Liver (tissue), 9 donors: ENCODE data around the gene LAMA1. TPM values are rescaled to one million over a fixed set of nuclear protein-coding genes. Genes with fewer than 3 reads are reported as not detected.

Source experiments
- DNase-seq: peaks from one replicate; pipeline ENCODE4 v3.0.0-alpha.2; 2017; ENCODE audit warnings: low spot score
- H3K27ac ChIP-seq, 2 donors: one replicate each; pipeline ENCODE4 v1.7.0; 2013; ENCODE audit warnings: inconsistent platforms in 2 of 2, low read length in 2 of 2, control low read depth in 1 of 2, low read depth in 1 of 2, mild to moderate bottlenecking in 1 of 2
- H3K27me3 ChIP-seq, 4 donors: one replicate each; pipeline versions ENCODE4 v1.6.1 to v1.7.0; 2013; ENCODE audit warnings: low read length in 3 of 4, inconsistent platforms in 1 of 4, mild to moderate bottlenecking in 1 of 4, moderate library complexity in 1 of 4; ENCODE audit not compliant: control insufficient read depth in 4 of 4, insufficient read depth in 4 of 4
- H3K36me3 ChIP-seq, 4 donors: one replicate each; pipeline versions ENCODE4 v1.6.1 to v1.7.0; 2013; ENCODE audit warnings: low read length in 3 of 4, mild to moderate bottlenecking in 3 of 4, low read depth in 1 of 4, moderate library complexity in 1 of 4; ENCODE audit not compliant: control insufficient read depth in 4 of 4, insufficient read depth in 3 of 4
- H3K4me1 ChIP-seq, 4 donors: one replicate each; pipeline versions ENCODE4 v1.6.1 to v1.7.0; 2013; ENCODE audit warnings: low read length in 3 of 4, mild to moderate bottlenecking in 3 of 4, moderate library complexity in 1 of 4; ENCODE audit not compliant: control insufficient read depth in 4 of 4, insufficient read depth in 4 of 4
- H3K4me3 ChIP-seq, 3 donors: one replicate each; pipeline versions ENCODE4 v1.6.1 to v1.7.0; 2013; ENCODE audit warnings: low read length in 3 of 3, control low read depth in 1 of 3, low read depth in 1 of 3, mild to moderate bottlenecking in 1 of 3
- H3K9ac ChIP-seq, 2 donors: one replicate each; pipeline ENCODE4 v1.7.0; 2013; ENCODE audit warnings: low read length in 2 of 2, mild to moderate bottlenecking in 2 of 2, moderate library complexity in 2 of 2, control low read depth in 1 of 2, low read depth in 1 of 2
- H3K9me3 ChIP-seq, 4 donors: one replicate each; pipeline versions ENCODE4 v1.6.1 to v1.7.0; 2013; ENCODE audit warnings: low read length in 3 of 4; ENCODE audit not compliant: control insufficient read depth in 4 of 4
- ATF3 ChIP-seq: IDR thresholded peaks from 2 replicates; pipeline ENCODE4 v1.6.1; 2016; ENCODE audit warnings: antibody characterized with exemption
- CTCF ChIP-seq: fragments of 150-350 bp; IDR thresholded peaks from 2 replicates; pipeline ENCODE4 v1.5.1; 2017; ENCODE audit warnings: improper control_type of control experiment, low read depth, low read length; ENCODE audit not compliant: missing input control
- EGR1 ChIP-seq, 2 donors: IDR thresholded peaks; 2 replicates each; pipeline ENCODE4 v1.6.1; 2016 to 2018; ENCODE audit warnings: antibody characterized with exemption in 2 of 2, low read depth in 2 of 2
- FOXA1 ChIP-seq: IDR thresholded peaks from 2 replicates; pipeline ENCODE4 v1.6.1; 2016; ENCODE audit warnings: antibody characterized with exemption
- FOXA2 ChIP-seq: IDR thresholded peaks from 2 replicates; pipeline ENCODE4 v1.6.1; 2016; ENCODE audit warnings: antibody characterized with exemption
- GABPA ChIP-seq, 2 donors: IDR thresholded peaks in 1 of 2; conservative IDR thresholded peaks in 1 of 2; 2 replicates each; pipeline ENCODE4 v1.6.1; 2016; ENCODE audit warnings: antibody characterized with exemption in 2 of 2, mild to moderate bottlenecking in 1 of 2, moderate library complexity in 1 of 2
- HNF4A ChIP-seq, 2 donors: conservative IDR thresholded peaks; 2 replicates each; pipeline ENCODE4 v1.6.1; 2016; ENCODE audit warnings: antibody characterized with exemption in 2 of 2, mild to moderate bottlenecking in 2 of 2
- HNF4G ChIP-seq: IDR thresholded peaks from 2 replicates; pipeline ENCODE4 v1.6.1; 2016; ENCODE audit warnings: antibody characterized with exemption
- JUND ChIP-seq, 2 donors: IDR thresholded peaks; 2 replicates each; pipeline ENCODE4 v1.6.1; 2016; ENCODE audit warnings: antibody characterized with exemption in 2 of 2
- MAX ChIP-seq: IDR thresholded peaks from 2 replicates; pipeline ENCODE4 v1.6.1; 2016; ENCODE audit warnings: antibody characterized with exemption
- NR2F2 ChIP-seq: IDR thresholded peaks from 2 replicates; pipeline ENCODE4 v1.6.1; 2016; ENCODE audit warnings: antibody characterized with exemption
- RAD21 ChIP-seq, 2 donors: IDR thresholded peaks; 2 replicates each; pipeline ENCODE4 v1.6.1; 2016; ENCODE audit warnings: antibody characterized with exemption in 2 of 2, mild to moderate bottlenecking in 2 of 2
- REST ChIP-seq: IDR thresholded peaks from 2 replicates; pipeline ENCODE4 v1.6.1; 2016; ENCODE audit warnings: antibody characterized with exemption, mild to moderate bottlenecking
- RXRA ChIP-seq, 2 donors: IDR thresholded peaks; 2 replicates each; pipeline ENCODE4 v1.6.1; 2017 to 2018; ENCODE audit warnings: antibody characterized with exemption in 2 of 2, mild to moderate bottlenecking in 1 of 2
- SP1 ChIP-seq: IDR thresholded peaks from 2 replicates; pipeline ENCODE4 v1.6.1; 2018; ENCODE audit warnings: antibody characterized with exemption, mild to moderate bottlenecking
- TAF1 ChIP-seq: conservative IDR thresholded peaks from 2 replicates; pipeline ENCODE4 v1.6.1; 2016; ENCODE audit warnings: antibody characterized with exemption, mild to moderate bottlenecking
- YY1 ChIP-seq: IDR thresholded peaks from 2 replicates; pipeline ENCODE4 v1.6.1; 2016; ENCODE audit warnings: antibody characterized with exemption, mild to moderate bottlenecking
- ZBTB33 ChIP-seq: IDR thresholded peaks from 2 replicates; pipeline ENCODE4 v1.6.1; 2016; ENCODE audit warnings: antibody characterized with exemption
- WGBS: extraction: QIAGEN DNeasy Blood & Tissue Kit; methylation state at CpG from one replicate; pipeline ENCODE4 v1.1.7; 2013; 5-methylcytosine and 5-hydroxymethylcytosine counted together
- polyA plus RNA-seq, 2 donors: library from polyadenylated mRNA; stranded (reverse) in 1 of 2; unstranded in 1 of 2; fragments of 200-250 nt in 1 of 2; fragments of >200 nt in 1 of 2; fragmentation: Nextera tagmentation in 1 of 2; extraction: Ambion mirVana in 1 of 2; gene quantifications; one replicate each; pipeline versions ENCODE4 v1.2.1 to v1.2.3, GENCODE V29; 2013 to 2015
- total RNA-seq, 2 donors: library from RNA; depleted of rRNA; stranded (reverse); fragments of >200 nt; gene quantifications; one replicate each; pipeline ENCODE4 v1.2.3, GENCODE V29; 2014
- donor health status: healthy.
- donor health status: healthy.
- donor health status: healthy.
- donor health status: healthy.
- donor health status: healthy.

Gene LAMA1
- total and polyA plus RNA-seq, 4 donors, result 0.05 to 0.67 (median 0.43) TPM

GRCh38 chr18:7037470-7037869 is 80.1 kb downstream of the LAMA1 start (continued):
- TF ChIP-seq FOXA1 (no peak), HNF4G (no peak), TAF1 (no peak)

GRCh38 chr18:7035807-7036206 is 81.8 kb downstream of the LAMA1 start:
- Histone ChIP-seq H3K4me3 (no peak overlapping the region), H3K27me3 (no peaks in the 10 kb centered on the region), H3K9ac (no peak overlapping the region), H3K36me3 (no peaks in the 10 kb centered on the region), H3K9me3 (no peaks in the 10 kb centered on the region), H3K4me1 (no peaks in the 10 kb centered on the region), H3K27ac (no peak overlapping the region)
- TF ChIP-seq RXRA (IDR thresholded peaks at IDR 0.05), result no peak
- no peak for TF ChIP-seq JUND (IDR thresholded peaks at IDR 0.05)
- no peak for TF ChIP-seq GABPA (IDR thresholded peaks at IDR 0.05 in 1 of 2, conservative IDR thresholded peaks at IDR 0.05 in 1 of 2)
- no peak for TF ChIP-seq ATF3
- TF ChIP-seq NR2F2, result no peak
- TF ChIP-seq REST, result no peak
- no peak for TF ChIP-seq FOXA2
- no peak for TF ChIP-seq EGR1 (IDR thresholded peaks at IDR 0.05; ENCODE audit: low read depth in 2 of 2)
- no peak for TF ChIP-seq MAX
- TF ChIP-seq HNF4A (conservative IDR thresholded peaks at IDR 0.05), result no peak
- no peak for TF ChIP-seq TAF1
- no peak for TF ChIP-seq HNF4G
- TF ChIP-seq YY1, result no peak
- TF ChIP-seq FOXA1, result no peak
- TF ChIP-seq SP1, result no peak
- TF ChIP-seq ZBTB33, result no peak
- no peak for TF ChIP-seq CTCF
- TF ChIP-seq RAD21 (IDR thresholded peaks at IDR 0.05), result no peak
- 94% methylated on average over 11 of the region's 11 CpGs for WGBS
- DNase-seq, result no peak
